DMS 273 (cell line): ENCODE results near the gene MYH3.
A peak's percentile ranks its signal among the peaks of the same experiment; 100 is the strongest.

Experiments used
- DNase-seq: peaks from one replicate; lab custom pipeline; 2025; ENCODE audit not compliant: unreplicated experiment; lab: John Stamatoyannopoulos, UW

The MYH3 gene

DNA sequence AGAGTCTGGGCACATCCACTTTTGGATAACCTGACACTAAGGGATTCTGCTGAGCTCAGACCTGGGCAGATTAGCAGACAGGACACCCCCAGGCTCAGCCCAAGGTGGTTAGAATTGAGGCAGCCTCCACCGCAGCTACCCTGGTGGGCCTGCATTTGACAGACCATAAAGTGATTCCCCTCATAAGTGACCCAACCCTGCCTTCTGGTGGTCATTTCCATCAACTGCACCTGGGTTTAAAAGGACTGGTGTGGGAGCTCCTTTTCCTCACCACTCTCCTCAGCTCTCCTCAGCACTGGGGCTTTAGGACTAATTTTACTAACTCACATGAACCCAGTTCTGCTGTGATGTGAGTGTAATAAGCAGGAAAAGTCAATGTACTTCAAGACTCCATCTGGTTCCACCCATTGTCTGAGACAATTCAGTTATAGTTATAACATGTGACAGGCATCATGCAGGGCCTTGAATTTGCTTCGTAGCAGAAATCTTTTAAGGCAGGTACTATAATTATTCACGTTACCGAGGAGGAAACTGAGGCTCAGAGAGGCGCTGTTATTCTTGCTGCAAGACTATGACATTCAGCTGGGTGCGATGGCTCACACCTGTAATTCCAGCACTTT lies 42.5 kb downstream of the MYH3 start:
- DNase-seq = peak; percentile 72

DNA sequence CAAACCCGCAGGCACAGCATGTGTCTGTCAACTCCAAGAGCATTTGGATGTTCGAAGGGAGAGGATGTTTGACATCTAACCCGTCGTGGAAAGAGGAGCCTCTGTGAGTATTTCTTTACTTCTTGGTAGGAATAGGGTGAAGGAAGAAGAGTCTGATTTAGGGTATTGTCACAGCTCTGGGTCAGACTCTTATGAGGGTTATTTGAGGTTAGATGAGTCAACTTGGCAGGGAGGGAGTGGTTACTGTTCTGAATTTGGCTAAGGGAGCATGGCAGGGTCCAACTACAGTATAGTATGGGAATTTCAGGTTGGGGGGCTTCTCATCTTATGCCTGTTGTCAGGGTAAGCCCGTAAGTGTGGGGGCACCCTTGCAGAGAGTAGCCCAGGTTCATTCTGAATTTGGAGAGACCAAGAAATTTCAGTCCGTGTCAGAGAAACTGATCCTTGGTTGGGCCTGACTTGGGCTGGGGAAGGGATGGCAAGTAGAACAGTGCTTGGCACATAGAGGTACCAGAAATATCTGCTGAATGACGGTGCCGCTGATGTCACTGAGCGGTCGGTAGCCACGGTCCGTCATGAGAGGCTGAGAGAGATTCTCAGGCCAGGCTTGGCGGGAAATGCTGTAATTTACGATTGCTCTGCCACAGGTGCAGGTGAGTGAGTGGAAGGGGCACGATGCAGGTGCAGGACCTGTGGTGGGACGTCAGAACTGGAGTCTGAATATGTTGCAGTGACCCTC lies 43.2 kb downstream of the MYH3 start:
- DNase-seq = no peak

GRCh38 chr17:10612957-10613744 lies 44.0 kb downstream of the MYH3 start:
- no peak for DNase-seq

- DNase-seq = no peak
Measured at GRCh38 chr17:10610884-10611283, 46.2 kb downstream of the MYH3 start.

DNA sequence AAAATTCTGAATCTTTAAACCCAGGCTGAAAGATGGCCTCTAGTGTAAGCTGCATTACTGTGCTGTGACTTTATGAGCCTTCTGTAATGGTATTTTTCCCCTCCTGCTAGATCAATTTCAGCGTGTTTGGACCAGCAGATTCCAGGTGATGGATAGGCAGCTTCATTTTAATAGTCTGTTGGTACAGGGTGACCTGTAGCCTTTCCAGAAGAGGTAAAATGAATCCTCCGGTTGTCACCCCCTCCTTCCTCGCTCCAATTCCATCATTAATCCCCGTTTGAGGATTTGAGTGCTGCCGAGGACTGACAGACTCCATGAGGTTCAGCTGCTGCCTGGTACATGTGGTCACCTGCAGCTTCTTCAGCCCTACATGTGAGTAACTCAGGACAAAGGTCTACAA lies 48.9 kb downstream of the MYH3 start:
- no peak for DNase-seq

DNA sequence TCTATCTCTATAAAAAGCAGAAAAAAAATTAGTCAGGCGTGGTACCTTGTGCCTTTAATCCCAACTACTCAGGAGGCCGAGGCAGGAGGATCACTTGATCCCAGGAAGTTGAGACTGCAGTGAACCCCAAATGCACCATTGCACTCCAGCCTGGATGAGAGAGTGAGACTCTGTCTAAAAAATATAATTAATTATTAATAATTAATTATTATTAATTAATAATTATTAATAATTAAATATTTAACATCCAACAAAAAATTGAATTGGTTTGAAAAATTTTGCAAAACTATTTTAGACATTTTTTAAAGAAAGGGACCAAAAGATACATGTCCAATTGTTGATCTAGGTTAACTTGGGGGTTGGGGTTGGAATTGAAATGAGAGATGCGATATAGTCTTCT lies 51.0 kb downstream of the MYH3 start:
- no peak for DNase-seq

DNA sequence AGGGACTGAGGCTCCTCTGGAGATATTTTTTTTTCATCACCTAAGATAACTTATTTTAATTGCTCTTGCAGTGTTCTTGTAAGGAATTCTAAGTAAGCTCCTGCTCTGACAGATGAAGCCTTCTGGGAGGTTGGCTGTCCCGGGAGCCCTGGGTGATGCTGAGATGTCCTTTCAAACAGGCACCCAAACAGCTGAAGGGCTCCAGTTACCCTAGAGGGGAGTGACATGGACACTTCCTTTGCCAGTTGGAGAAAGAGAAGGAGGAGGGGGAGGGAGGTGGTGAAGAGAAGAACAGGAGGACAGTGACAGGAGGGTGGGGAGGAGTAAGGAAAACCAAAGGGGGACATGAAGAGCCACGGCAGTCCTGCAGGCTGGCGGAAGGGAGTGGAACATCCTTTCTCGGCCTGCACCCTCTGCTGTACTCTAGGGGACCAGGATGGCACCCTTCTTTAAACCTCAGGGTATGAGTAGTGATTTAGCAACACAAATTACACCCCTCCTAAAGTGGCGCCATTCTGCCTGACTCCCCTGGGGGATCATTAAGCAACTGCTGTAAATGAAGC lies 51.8 kb downstream of the MYH3 start:
- peak; percentile 2 for DNase-seq

GRCh38 chr17:10604521-10604920 lies 52.6 kb downstream of the MYH3 start:
- DNase-seq = no peak

DNA sequence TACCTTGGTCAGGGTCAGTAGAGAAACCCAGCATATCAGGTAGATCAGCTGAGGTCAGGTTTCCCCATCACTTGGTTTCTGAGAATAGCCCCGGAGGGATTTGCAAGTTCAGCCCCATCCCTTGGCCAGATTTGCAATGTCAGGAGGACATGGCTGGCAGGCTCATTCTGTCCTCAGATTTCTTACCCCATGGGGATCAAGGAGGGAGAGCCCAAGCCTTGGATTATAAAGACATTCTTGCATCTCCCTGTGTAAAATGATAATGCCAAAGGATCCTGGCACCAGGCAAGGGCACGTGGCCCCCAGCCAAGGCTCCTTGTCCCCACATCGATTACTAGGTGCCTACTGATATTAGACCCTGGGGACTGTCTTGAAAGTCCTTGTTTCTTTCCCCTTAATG lies 53.2 kb downstream of the MYH3 start:
- no peak for DNase-seq

DNA sequence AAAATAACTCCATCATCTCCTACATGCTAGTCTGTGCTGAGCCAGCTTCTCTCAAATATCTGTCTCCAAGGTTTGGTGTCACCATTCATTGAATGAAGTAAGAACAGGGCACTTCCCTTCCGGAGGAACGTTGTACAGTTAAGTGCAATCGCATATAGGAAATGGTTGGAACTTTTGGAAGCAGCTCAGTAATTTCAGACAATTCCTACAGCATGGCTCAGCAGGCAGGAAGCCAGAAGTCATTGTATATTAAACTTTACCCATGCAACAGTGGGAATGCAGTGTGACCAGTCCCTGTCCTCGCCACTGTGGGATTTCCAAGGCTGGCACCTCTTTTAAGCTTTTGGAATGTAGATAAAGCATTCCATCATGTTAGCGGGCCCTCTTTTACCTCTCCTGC lies 56.5 kb downstream of the MYH3 start:
- no peak for DNase-seq

GRCh38 chr17:10598621-10599020 lies 58.5 kb downstream of the MYH3 start:
- DNase-seq = no peak

DNA sequence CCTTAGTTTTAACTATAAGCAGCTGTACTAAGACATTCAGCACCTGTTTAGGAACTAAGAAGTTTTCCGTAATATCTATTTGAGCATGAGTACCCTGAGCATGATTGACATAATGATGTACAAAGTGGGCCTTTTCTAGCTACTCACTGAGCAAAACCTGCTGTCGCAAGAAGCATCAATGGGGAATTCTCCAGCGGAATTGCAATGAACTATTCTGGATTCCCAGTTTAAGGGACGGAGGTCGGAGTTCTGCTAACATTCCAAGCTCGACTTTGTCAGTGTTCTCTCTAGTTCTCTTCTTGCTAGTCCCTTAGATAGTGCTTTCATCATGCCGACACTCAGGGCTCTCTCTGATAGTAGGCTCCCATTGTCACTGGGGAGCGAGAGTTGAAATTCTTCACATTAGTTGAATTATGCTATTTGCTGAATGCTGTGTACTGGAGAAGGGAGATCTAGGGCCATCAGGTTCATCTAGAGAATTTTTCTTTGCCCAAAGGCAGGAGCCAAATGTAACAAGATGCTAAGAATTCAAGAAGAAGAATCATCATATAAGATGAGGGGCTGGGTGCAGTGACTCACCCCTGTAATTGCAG lies 67.5 kb downstream of the MYH3 start:
- no peak for DNase-seq

- no peak for DNase-seq
Measured at GRCh38 chr17:10585529-10585928, 71.6 kb downstream of the MYH3 start.

GRCh38 chr17:10583834-10584233 lies 73.3 kb downstream of the MYH3 start:
- DNase-seq = no peak

DNA sequence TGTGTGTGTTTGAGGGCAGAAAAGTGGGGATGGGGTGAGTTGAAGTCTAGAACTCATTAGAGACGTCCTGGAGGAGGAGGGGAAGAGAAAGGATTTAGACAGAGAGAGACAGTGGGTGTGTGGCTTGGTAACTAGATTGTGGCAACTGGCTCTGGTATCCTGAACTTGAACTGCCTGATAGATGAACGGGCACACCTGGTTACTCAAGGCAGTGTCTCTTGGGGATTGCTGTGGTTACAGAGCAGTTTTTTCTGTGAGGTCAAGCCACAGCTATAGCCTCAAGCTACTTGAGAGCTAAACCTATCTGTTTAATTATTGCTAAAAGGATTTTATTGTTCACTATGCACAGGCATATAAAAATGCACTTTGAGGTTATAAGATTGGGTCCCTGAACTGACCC lies 77.8 kb downstream of the MYH3 start:
- no peak for DNase-seq
